ENCODE data around the gene PIP5K1A. TPM values are rescaled to one million over a fixed set of nuclear protein-coding genes. Genes with fewer than 3 reads are reported as not detected.

The PIP5K1A gene
- total RNA-seq, 4 donors from 2014 or later: 21.5 to 49.2 (median 36.6) TPM

DNA sequence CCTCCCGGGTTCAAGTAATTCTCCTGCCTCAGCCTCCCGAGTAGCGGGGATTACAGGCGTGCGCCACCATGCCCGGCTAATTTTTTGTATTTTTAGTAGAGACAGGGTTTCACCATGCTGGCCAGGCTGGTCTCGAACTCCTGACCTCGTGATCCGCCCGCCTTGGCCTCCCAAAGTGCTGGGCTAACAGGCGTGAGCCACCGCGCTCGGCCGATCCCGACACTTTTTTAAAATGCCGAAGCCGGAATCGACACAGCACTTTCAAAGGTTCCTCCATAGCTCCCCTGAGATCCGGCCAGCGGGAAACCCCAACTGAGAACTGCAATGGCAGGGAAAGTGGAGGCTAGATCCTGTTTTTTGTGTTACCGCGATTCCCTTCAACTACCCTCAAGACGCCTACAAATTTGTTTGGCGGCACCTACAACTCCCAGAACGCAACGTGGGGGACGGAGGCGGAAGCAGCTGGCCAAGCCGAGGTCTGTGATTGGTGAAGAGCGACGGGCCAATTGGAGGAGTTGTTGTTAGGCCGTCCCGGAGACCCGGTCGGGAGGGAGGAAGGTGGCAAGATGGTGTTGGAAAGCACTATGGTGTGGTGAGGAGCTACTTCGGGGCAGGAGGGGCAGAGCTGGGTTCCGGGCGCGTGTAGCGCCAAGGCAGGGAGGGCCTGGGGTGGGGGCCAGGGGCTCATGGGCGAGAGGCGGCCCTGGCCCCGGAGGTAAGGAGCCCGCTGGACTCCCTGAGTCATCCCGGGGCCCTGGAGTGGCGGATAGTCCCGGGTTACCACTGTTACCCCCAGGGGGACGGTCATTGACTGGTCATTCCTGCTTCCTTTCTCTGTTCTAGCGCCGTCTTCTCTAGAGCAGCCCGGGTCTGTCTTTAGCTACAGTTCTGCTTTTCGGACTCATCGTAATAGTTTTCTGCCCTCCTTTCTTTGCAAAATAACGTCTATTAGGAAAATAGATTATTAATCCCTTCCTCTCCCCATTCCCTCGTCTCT, 56.2 kb downstream of the PIP5K1A start, which contains the start of gene PSMD4:
PSMD4 (plus strand) TSS at position 518 of the 997 bp plus-strand sequence; CDS start at position 567, 49 bp downstream.
- peak in 2 of 6 experiments; percentile 9 to 14 for TF ChIP-seq CTCF (IDR thresholded peaks at IDR 0.05)
- peak in 3 of 4 donors; percentile 65 to 91 (median 69) for TF ChIP-seq POLR2A (IDR thresholded peaks at IDR 0.05)
- Histone ChIP-seq H3K4me3 (peak within 1 kb of the TSS; percentile 72 to 99 (median 86)), H3K36me3 (peaks cover 0 to 10% (median 0%) of the 10 kb centered on the region in 3 donors), H3K27me3 (no peaks in the 10 kb centered on the region), H3K4me1 (peaks cover 9 to 41% (median 11%) of the 10 kb centered on the region in 3 donors), H3K9me3 (no peaks in the 10 kb centered on the region), H3K27ac (peak within 1 kb of the TSS; percentile 89 to 96 (median 92))
- DNase-seq: peak; percentile 46
- intact Hi-C loops (cut with DNase I): loop anchor here (5.0 kb wide), 1 partner anchor 57 kb away; the partner anchor contains the start of gene PIP5K1A
- WGBS, 2 donors: 9 to 16% methylated on average over 31 to 34 of the region's 56 CpGs

DNA sequence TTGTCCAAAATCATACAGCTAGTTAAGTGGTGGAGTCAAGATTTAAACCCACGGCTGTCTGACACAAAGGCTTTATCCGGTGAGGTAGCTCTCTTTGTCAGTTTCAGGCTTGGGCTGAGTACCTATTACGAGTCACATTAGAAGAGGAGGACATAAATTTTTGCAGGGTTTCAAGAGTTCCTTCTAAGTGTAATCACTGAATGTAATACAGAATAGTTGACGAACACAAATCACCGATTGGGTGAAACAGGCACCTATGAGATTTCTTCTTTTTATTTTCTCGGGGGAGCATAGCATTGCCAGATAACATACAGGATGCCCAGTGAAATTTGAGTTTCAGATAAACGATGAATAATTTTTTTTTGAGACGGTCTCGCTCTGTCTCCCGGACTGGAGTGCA, 57.0 kb downstream of the PIP5K1A start:
- Histone ChIP-seq H3K9me3 (no peaks in the 10 kb centered on the region), H3K27ac (peak overlapping the region; percentile 89 to 96 (median 92)), H3K27me3 (no peaks in the 10 kb centered on the region), H3K36me3 (peaks cover 0 to 2% (median 0%) of the 10 kb centered on the region in 3 donors), H3K4me3 (peak overlapping the region; percentile 72 to 99 (median 86)), H3K4me1 (peaks cover 9 to 48% (median 11%) of the 10 kb centered on the region in 3 donors)
- DNase-seq: no peak
- TF ChIP-seq POLR2A (IDR thresholded peaks at IDR 0.05) (no peak), CTCF (IDR thresholded peaks at IDR 0.05) (no peak)
- 24 to 27% methylated on average over 10 of the region's 10 CpGs for WGBS, 2 donors
- intact Hi-C loops (cut with DNase I): no loop called here

GRCh38 chr1:151259351-151259750, 61.0 kb downstream of the PIP5K1A start:
- peaks cover 7 to 43% (median 9%) of the 10 kb centered on the region in 3 donors for H3K4me1 ChIP-seq
- H3K27ac ChIP-seq: no peak overlapping the region
- WGBS, 2 donors: 41 to 63% methylated on average over 2 of the region's 2 CpGs
- no peaks in the 10 kb centered on the region for H3K27me3 ChIP-seq
- intact Hi-C loops (cut with DNase I): no loop called here
- no peaks in the 10 kb centered on the region for H3K9me3 ChIP-seq
- TF ChIP-seq POLR2A (IDR thresholded peaks at IDR 0.05) (no peak), CTCF (IDR thresholded peaks at IDR 0.05) (no peak)
- no peak overlapping the region for H3K4me3 ChIP-seq
- DNase-seq: no peak
- peaks cover 5 to 28% (median 7%) of the 10 kb centered on the region in 3 donors for H3K36me3 ChIP-seq

- DNase-seq: no peak
- no peaks in the 10 kb centered on the region for H3K27me3 ChIP-seq
- peaks cover 0 to 9% (median 0%) of the 10 kb centered on the region in 3 donors for H3K4me1 ChIP-seq
- intact Hi-C loops (cut with DNase I): no loop called here
- H3K9me3 ChIP-seq: no peaks in the 10 kb centered on the region
- no peak overlapping the region for H3K4me3 ChIP-seq
- H3K27ac ChIP-seq: no peak overlapping the region
- peaks cover 32 to 86% (median 35%) of the 10 kb centered on the region in 3 donors for H3K36me3 ChIP-seq
- no peak for TF ChIP-seq CTCF (IDR thresholded peaks at IDR 0.05)
- TF ChIP-seq POLR2A (IDR thresholded peaks at IDR 0.05): no peak
- WGBS, 2 donors: 83 to 87% methylated on average over 9 to 11 of the region's 14 CpGs
Observed at GRCh38 chr1:151265446-151266236, 67.3 kb downstream of the PIP5K1A start.
